ENCODE results near the gene POU5F1.

GRCh38 chr6:31157513-31158139, 12.9 kb downstream of the POU5F1 start, which contains the start of gene CCHCR1:
- TF ChIP-seq CTCF (IDR thresholded peaks at IDR 0.05): no peak
- no peak for TF ChIP-seq POLR2A (IDR thresholded peaks at IDR 0.05)

All from uterus (tissue), 2 donors.